ENCODE measurements around the gene CACNA1E.

Gene CACNA1E

DNA sequence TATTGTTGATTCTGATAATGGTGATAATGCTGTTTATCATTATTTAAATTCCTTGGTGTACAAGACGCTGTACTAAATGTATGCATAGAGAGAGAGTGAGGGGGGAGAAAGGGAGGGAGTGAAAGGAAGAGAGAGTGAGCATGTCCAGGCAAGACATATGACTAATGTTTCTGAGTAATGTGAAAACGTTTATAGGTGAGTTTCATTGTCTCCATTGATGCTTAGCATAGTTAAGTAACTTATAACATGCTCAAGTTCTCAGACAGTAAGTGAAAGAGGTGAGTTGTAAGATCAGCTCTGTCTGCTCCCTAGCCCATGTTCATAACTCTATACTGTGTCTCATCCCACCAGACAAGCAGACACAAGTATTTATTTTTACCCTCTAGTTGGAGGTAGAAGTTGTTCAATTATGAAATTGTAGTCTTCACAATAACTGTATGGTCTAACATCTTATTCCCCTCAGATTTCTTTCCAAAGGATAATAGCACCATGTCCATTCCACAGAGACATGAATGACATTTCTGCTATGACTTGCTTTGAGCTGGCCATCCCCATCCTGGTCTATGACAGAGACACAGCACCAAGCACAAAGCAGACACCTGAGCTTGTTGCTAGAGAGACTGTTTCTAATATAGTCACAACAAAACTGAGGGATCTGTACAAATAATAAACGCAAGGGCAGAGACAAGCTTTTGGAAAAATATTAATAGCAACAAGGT lies 285.1 kb downstream of the CACNA1E start:
- peak; percentile 88 for FAIRE-seq
- no peak for DNase-seq (ENCODE audit: insufficient read length, low spot score)
- TF ChIP-seq, protein P1, sequence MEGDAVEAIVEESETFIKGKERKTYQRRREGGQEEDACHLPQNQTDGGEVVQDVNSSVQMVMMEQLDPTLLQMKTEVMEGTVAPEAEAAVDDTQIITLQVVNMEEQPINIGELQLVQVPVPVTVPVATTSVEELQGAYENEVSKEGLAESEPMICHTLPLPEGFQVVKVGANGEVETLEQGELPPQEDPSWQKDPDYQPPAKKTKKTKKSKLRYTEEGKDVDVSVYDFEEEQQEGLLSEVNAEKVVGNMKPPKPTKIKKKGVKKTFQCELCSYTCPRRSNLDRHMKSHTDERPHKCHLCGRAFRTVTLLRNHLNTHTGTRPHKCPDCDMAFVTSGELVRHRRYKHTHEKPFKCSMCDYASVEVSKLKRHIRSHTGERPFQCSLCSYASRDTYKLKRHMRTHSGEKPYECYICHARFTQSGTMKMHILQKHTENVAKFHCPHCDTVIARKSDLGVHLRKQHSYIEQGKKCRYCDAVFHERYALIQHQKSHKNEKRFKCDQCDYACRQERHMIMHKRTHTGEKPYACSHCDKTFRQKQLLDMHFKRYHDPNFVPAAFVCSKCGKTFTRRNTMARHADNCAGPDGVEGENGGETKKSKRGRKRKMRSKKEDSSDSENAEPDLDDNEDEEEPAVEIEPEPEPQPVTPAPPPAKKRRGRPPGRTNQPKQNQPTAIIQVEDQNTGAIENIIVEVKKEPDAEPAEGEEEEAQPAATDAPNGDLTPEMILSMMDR (IDR thresholded peaks at IDR 0.05; ENCODE audit: insufficient read depth, missing control alignments): no peak

DNA sequence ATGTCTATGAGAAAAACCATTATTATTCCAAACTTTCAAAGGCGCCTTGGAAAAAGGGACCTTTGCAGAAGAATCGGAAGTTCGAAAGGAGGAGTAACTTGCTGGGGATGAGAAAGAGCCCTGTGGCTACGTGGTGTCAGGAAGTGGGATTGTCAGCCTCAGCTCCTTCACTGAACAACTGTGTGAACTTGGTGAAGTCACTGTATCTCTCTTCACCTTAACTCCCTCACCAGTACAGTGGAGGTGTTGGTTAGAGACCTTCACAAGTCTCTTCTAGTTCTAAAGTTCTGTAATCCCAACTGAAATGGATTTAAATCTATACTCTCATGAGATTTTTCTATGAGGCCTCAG lies 285.6 kb downstream of the CACNA1E start:
- TF ChIP-seq, protein P1 (IDR thresholded peaks at IDR 0.05; ENCODE audit: insufficient read depth, missing control alignments): no peak
- no peak for FAIRE-seq
- DNase-seq (ENCODE audit: insufficient read length, low spot score): no peak

DNA sequence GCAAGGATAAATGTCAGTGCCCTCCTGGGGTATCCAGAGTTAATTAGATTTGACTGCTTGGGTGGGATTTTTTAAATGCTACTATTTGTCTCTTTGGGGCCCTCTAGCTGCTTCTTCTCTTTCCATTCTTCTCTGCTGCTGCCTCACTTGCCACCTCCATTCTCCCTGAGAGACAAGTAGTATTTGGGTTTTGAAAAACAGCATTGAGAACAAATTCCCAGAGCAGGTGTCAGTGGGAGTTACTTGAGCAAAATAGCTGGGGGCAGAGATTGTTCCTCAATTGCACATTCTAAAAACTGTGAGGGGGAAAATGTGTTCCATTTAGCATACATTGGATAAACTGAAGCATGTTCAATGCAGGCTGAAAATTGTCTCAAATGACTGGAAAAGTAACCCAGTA lies 286.5 kb downstream of the CACNA1E start:
- DNase-seq (ENCODE audit: insufficient read length, low spot score): no peak
- TF ChIP-seq, protein P1 (IDR thresholded peaks at IDR 0.05; ENCODE audit: insufficient read depth, missing control alignments): no peak
- no peak for FAIRE-seq

DNA sequence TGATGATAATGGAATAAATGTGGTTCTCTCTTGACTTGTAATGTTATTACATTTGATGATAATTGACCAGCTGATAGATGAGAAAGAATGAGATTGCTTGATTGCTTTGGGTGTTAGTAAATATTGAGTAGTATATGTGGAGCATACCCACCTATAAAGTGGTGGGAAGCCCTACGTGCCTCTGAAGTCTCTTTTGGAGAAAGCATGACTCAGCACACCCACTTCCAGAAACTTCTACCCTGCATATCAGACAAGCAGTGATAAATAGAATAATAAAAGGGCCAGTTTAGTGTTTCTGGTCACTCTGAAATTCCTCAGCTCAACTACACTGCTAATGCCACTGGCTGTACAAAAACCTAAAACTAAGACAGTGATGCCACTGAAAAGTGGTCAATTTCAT lies 289.4 kb downstream of the CACNA1E start:
- DNase-seq (ENCODE audit: insufficient read length, low spot score) (no peak), FAIRE-seq (peak; percentile 60)
- TF ChIP-seq, protein P1 (IDR thresholded peaks at IDR 0.05; ENCODE audit: insufficient read depth, missing control alignments): no peak

DNA sequence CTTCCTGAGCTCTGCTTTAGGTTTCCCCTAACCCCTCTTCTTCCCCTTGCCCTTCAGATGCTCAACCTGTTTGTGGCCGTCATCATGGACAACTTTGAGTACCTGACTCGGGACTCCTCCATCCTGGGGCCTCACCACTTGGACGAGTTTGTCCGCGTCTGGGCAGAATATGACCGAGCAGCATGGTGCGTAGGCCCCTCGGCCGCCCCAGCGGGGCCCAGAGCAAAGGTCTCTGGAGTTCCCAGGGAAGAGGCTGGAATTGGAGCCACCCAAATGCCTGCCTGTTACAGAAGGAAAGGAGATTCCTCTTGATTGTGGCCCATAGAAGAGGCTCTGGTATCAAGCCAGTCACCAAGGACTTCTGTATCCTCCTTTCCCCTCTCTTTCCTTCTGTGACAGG lies 292.7 kb downstream of the CACNA1E start:
- no peak for DNase-seq (ENCODE audit: insufficient read length, low spot score)
- FAIRE-seq: no peak
- TF ChIP-seq, protein P1 (IDR thresholded peaks at IDR 0.05; ENCODE audit: insufficient read depth, missing control alignments): no peak

DNA sequence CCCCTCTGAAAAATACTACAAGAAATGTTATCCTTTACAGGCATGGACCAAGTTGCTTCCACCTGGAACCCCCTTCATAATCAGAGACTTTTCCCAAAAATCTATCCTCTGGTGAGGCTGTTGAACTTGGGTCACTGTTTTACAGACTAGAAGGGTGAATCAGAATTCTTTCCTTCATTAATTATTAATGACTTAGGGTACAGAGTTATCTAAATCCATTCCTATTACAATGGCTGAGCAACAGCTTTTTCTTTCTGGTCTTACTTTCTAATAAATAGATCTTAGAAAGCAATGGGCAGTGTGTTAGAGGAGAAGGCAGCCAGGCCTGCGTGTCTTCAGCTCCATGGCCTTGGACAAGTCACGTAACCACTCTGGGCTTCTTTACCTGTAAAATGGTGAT lies 294.0 kb downstream of the CACNA1E start:
- FAIRE-seq: no peak
- TF ChIP-seq, protein P1 (IDR thresholded peaks at IDR 0.05; ENCODE audit: insufficient read depth, missing control alignments): no peak
- no peak for DNase-seq (ENCODE audit: insufficient read length, low spot score)

DNA sequence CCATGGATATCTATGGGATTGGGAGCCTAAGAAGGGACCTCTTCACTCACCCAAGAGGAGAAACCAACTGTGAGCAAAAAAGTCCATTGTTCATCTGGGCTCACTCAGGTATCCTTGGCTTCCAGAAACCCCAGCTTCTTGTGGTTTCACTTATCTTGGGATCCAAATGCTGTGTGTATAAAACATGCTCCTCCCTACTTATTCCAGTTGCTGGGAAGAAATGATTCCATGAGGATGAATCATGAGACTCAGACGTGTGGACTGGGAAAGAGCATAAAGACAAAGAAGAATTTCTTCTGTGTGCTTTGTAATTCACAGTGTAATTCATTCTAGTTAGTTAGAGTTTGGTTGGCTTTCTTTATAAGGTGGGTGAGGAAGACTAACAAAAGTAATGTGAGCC lies 294.5 kb downstream of the CACNA1E start:
- no peak for FAIRE-seq
- DNase-seq (ENCODE audit: insufficient read length, low spot score): no peak
- TF ChIP-seq, protein P1 (IDR thresholded peaks at IDR 0.05; ENCODE audit: insufficient read depth, missing control alignments): no peak
